SK-N-SH (cell line): Measurements from ENCODE around the gene DCAF10. TPM values are rescaled to one million over a fixed set of nuclear protein-coding genes. Genes with fewer than 3 reads are reported as not detected.

Experiments
- CTCF ChIA-PET: fragments of 300-600, 350-600 bp; formaldehyde crosslinking; extraction: SDS; loops from one replicate; lab custom pipeline; 2021; lab: Yijun Ruan, JAX
- POLR2A ChIA-PET: fragments of 350-600 bp; sonication (Branson Sonifier 250); formaldehyde crosslinking; extraction: SDS; loops from one replicate; lab custom pipeline; 2020; ENCODE audit warnings: antibody characterized with exemption, inconsistent platforms; lab: Yijun Ruan, JAX
- DNase-seq: peaks from one replicate; pipeline ENCODE4 v3.0.0; 2012
- H2AFZ ChIP-seq: fragments of 200-600 bp; sonication (generic); 2 replicates; pipeline ENCODE4 v1.8.1; 2016; ENCODE audit warnings: antibody characterized with exemption, mild to moderate bottlenecking, low read depth
- H3F3A ChIP-seq: fragments of 200-600 bp; sonication (generic); replicated peaks from 2 replicates; pipeline ENCODE3; 2016; ENCODE audit warnings: antibody characterized with exemption, mild to moderate bottlenecking; ENCODE audit not compliant: insufficient read depth
- H3K27ac ChIP-seq, 2 experiments: fragments of 200-500 bp in 1 of 2; fragments of 200-600 bp in 1 of 2; sonication (Bioruptor generic) in 1 of 2; sonication (generic), shearing (Covaris generic) in 1 of 2; 2 replicates each; pipeline versions ENCODE4 v1.5.1 to v1.6.1; 2014 to 2016; ENCODE audit warnings: low read depth in 2 of 2, inconsistent platforms in 1 of 2, low read length in 1 of 2, mild to moderate bottlenecking in 1 of 2, mixed read lengths in 1 of 2
- H3K27me3 ChIP-seq: fragments of 200-600 bp; sonication (generic), shearing (Covaris generic); 2 replicates; pipeline ENCODE4 v1.6.1; 2016; ENCODE audit warnings: mixed run types; ENCODE audit not compliant: insufficient read depth
- H3K36me3 ChIP-seq, 2 experiments: fragments of 200-500 bp in 1 of 2; fragments of 200-600 bp in 1 of 2; sonication (Bioruptor generic) in 1 of 2; sonication (generic) in 1 of 2; replicated peaks in 1 of 2; 2 replicates each; pipeline versions ENCODE3 to v1.5.1; 2014 to 2016; ENCODE audit warnings: low read length in 1 of 2, mild to moderate bottlenecking in 1 of 2; ENCODE audit not compliant: insufficient read depth in 2 of 2, control insufficient read depth in 1 of 2
- H3K4me1 ChIP-seq, 2 experiments: fragments of 200-500 bp in 1 of 2; fragments of 200-600 bp in 1 of 2; sonication (Bioruptor generic) in 1 of 2; sonication (generic), shearing (Covaris generic) in 1 of 2; 2 replicates each; pipeline versions ENCODE4 v1.5.1 to v1.6.1; 2014 to 2016; ENCODE audit warnings: low read depth in 1 of 2, low read length in 1 of 2, mixed run types in 1 of 2; ENCODE audit not compliant: insufficient read depth in 2 of 2, control insufficient read depth in 1 of 2
- H3K4me2 ChIP-seq: fragments of 200-600 bp; sonication (generic), shearing (Covaris generic); 2 replicates; pipeline ENCODE4 v1.6.1; 2017; ENCODE audit warnings: mixed run types
- H3K4me3 ChIP-seq, 2 experiments: fragments of 200-500 bp in 1 of 2; fragments of 200-600 bp in 1 of 2; sonication (Bioruptor generic) in 1 of 2; sonication (generic), shearing (Covaris generic) in 1 of 2; 2 replicates each; pipeline versions ENCODE4 v1.5.1 to v1.8.1; 2014 to 2016; ENCODE audit warnings: low read depth in 2 of 2, inconsistent platforms in 1 of 2, low read length in 1 of 2, mild to moderate bottlenecking in 1 of 2, mixed read lengths in 1 of 2, moderate library complexity in 1 of 2
- H3K79me2 ChIP-seq: fragments of 200-600 bp; sonication (generic); 2 replicates; pipeline ENCODE4 v1.8.1; 2017; ENCODE audit warnings: mild to moderate bottlenecking; ENCODE audit not compliant: insufficient read depth
- H3K9ac ChIP-seq: fragments of 200-600 bp; sonication (generic); 2 replicates; pipeline ENCODE4 v1.6.1; 2017; ENCODE audit warnings: mixed run types
- H3K9me2 ChIP-seq: fragments of 200-600 bp; sonication (generic); 2 replicates; pipeline ENCODE4 v1.6.1; 2017; ENCODE audit warnings: mixed run types
- H3K9me3 ChIP-seq: fragments of 200-600 bp; sonication (generic); 2 replicates; pipeline ENCODE4 v1.6.1; 2017; ENCODE audit warnings: mixed run types, mild to moderate bottlenecking, moderate library complexity
- H4K20me1 ChIP-seq: fragments of 200-600 bp; sonication (generic); 2 replicates; pipeline ENCODE4 v1.6.1; 2017; ENCODE audit warnings: mild to moderate bottlenecking, mixed run types; ENCODE audit not compliant: insufficient read depth
- EP300 ChIP-seq, 2 experiments: IDR thresholded peaks; 2 replicates each; pipeline versions ENCODE4 v1.4.0 to v1.6.1; 2012; ENCODE audit warnings: borderline replicate concordance in 1 of 2, low read depth in 1 of 2, low read length in 1 of 2
- FOXJ3 ChIP-seq: sonication (generic); formaldehyde crosslinking; IDR thresholded peaks from 2 replicates; pipeline ENCODE4 v1.5.1; 2020; ENCODE audit warnings: mild to moderate bottlenecking, missing genetic modification reagents
- FOXM1 ChIP-seq: IDR thresholded peaks from 2 replicates; pipeline ENCODE4 v1.4.0; 2012; ENCODE audit warnings: low read depth, mild to moderate bottlenecking
- GATA2 ChIP-seq: sonication (generic); formaldehyde crosslinking; IDR thresholded peaks from 2 replicates; pipeline ENCODE4 v1.5.0; 2020; ENCODE audit warnings: mild to moderate bottlenecking, missing genetic modification reagents
- IRF3 ChIP-seq: fragments of 150-350 bp; IDR thresholded peaks from 2 replicates; pipeline ENCODE4 v1.6.1; 2016; ENCODE audit warnings: mild to moderate bottlenecking, low read depth, low read length
- MEF2A ChIP-seq: IDR thresholded peaks from 2 replicates; pipeline ENCODE4 v1.4.0; 2012; ENCODE audit warnings: low read depth, borderline replicate concordance
- MXI1 ChIP-seq: IDR thresholded peaks from 2 replicates; pipeline ENCODE4 v1.6.1; 2012; ENCODE audit warnings: mild to moderate bottlenecking, low read depth, low read length, improper control_type of control experiment
- REST ChIP-seq: IDR thresholded peaks from 2 replicates; pipeline ENCODE4 v1.6.1; 2012; ENCODE audit warnings: mild to moderate bottlenecking, low read depth, low read length, moderate library complexity
- RFX5 ChIP-seq: IDR thresholded peaks from 2 replicates; pipeline ENCODE4 v1.6.1; 2012; ENCODE audit warnings: mild to moderate bottlenecking, improper control_type of control experiment, low read length
- SIN3A ChIP-seq: IDR thresholded peaks from 2 replicates; pipeline ENCODE4 v1.6.1; 2012; ENCODE audit warnings: low read depth, mild to moderate bottlenecking, low read length, moderate library complexity, borderline replicate concordance
- SMC3 ChIP-seq: IDR thresholded peaks from 2 replicates; pipeline ENCODE4 v1.6.1; 2012; ENCODE audit warnings: low read depth, low read length, improper control_type of control experiment
- TEAD4 ChIP-seq: IDR thresholded peaks from 2 replicates; pipeline ENCODE4 v1.4.0; 2012; ENCODE audit warnings: mild to moderate bottlenecking, borderline replicate concordance; ENCODE audit not compliant: insufficient read depth
- USF1 ChIP-seq: IDR thresholded peaks from 2 replicates; pipeline ENCODE4 v1.4.0; 2012; ENCODE audit warnings: low read depth, borderline replicate concordance
- WGBS: methylation state at CpG from one replicate; pipeline ENCODE4 v1.1.6; 2017; ENCODE audit warnings: low lambda C conversion rate; 5-methylcytosine and 5-hydroxymethylcytosine counted together
- polyA plus RNA-seq, 3 experiments: library from polyadenylated mRNA; depleted of rRNA; stranded (reverse); fragments of >200 nt; gene quantifications; 2 replicates each; pipeline ENCODE4 v1.2.3, GENCODE V29; 2012

The DCAF10 gene
- polyA plus RNA-seq, 1 of the 3 experiments (the other 2 are of a cell fraction): 11.8 TPM

DNA sequence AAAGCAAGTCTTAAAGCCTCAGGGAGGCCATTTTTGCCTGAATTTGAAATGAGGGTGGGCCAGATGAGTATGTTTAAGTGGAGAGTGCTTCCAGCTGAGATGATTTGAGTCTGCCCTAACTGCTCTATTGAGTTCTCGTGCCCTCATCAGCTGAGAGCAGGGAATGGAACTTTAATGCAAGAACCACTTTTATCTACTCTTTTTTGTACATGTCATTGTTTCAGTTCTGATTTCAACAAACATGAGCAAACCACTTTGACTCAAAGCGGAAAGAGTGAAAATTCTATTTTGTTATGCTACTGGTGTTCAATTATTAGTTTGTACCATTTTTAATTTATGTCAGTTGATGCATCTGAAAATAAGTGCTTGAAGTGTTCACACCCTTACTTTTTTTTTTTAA is 35.8 kb downstream of the DCAF10 start:
- TF ChIP-seq GATA2 (CRISPR knock-in tag): no peak
- no peak for TF ChIP-seq REST
- no peak for TF ChIP-seq FOXM1
- TF ChIP-seq SMC3: no peak
- TF ChIP-seq MXI1: no peak
- no peak for TF ChIP-seq SIN3A
- no peak for TF ChIP-seq RFX5
- no peak for TF ChIP-seq MEF2A
- TF ChIP-seq EP300 (IDR thresholded peaks at IDR 0.05; ENCODE audit: borderline replicate concordance in 1 of 2, low read depth in 1 of 2, low read length in 1 of 2): no peak
- no peak for TF ChIP-seq TEAD4
- TF ChIP-seq IRF3: no peak
- no peak for TF ChIP-seq FOXJ3
- no peak for TF ChIP-seq USF1
- Histone ChIP-seq H4K20me1 (0 out of 2 replicates have a peak, but pooled peaks cover 6% of the 10 kb centered on the region), H2AFZ (no peak overlapping the region), H3F3A (peaks cover 31% of the 10 kb centered on the region), H3K4me2 (no peak overlapping the region), H3K9ac (no peak overlapping the region), H3K9me3 (no peaks in the 10 kb centered on the region), H3K79me2 (peaks cover 43% of the 10 kb centered on the region; the same call in 1 of the 2 replicates), H3K36me3 (peaks cover 3 to 29% of the 10 kb centered on the region in 2 experiments), H3K27ac (no peak overlapping the region), H3K27me3 (no peaks in the 10 kb centered on the region), H3K9me2 (no peaks in the 10 kb centered on the region), H3K4me3 (no peak overlapping the region), H3K4me1 (peaks cover 4 to 6% of the 10 kb centered on the region in 2 experiments; a peak in 3 of 4 replicates)
- 95% methylated on average over 2 of the region's 2 CpGs for WGBS
- no peak for DNase-seq
- POLR2A ChIA-PET: no interaction called here
- CTCF ChIA-PET: no interaction called here
